ENCODE measurements around the gene CCDC78.

DNA sequence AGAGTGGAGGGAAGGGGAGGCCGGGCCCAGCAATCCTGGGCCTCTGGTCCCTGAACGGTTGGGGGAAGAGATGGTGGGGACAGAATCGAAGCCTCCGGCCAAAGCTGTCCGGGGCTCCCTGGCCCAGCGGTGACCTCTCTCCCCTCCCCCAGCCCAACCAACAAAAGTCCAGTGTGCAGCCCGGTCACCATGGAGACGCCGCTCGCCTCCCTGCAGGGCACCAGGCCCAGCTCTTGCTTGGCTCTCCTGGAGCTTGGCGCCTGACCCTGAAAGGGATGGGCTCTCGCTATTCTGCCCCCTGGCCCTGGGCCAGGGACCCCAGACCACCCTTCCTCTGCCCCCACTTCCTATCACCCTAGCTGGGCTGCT lies 10.1 kb downstream of the CCDC78 start:
- TF ChIP-seq RELA (CRISPR knock-in tag; IDR thresholded peaks at IDR 0.05; ENCODE audit: borderline replicate concordance) (no peak), ZNF121 (CRISPR knock-in tag; IDR thresholded peaks at IDR 0.05) (no peak), ATF1 (CRISPR knock-in tag; IDR thresholded peaks at IDR 0.05) (no peak), FOXP1 (CRISPR knock-in tag; IDR thresholded peaks at IDR 0.05; ENCODE audit: borderline replicate concordance) (no peak)
- TF ChIP-seq, protein P1, sequence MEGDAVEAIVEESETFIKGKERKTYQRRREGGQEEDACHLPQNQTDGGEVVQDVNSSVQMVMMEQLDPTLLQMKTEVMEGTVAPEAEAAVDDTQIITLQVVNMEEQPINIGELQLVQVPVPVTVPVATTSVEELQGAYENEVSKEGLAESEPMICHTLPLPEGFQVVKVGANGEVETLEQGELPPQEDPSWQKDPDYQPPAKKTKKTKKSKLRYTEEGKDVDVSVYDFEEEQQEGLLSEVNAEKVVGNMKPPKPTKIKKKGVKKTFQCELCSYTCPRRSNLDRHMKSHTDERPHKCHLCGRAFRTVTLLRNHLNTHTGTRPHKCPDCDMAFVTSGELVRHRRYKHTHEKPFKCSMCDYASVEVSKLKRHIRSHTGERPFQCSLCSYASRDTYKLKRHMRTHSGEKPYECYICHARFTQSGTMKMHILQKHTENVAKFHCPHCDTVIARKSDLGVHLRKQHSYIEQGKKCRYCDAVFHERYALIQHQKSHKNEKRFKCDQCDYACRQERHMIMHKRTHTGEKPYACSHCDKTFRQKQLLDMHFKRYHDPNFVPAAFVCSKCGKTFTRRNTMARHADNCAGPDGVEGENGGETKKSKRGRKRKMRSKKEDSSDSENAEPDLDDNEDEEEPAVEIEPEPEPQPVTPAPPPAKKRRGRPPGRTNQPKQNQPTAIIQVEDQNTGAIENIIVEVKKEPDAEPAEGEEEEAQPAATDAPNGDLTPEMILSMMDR (IDR thresholded peaks at IDR 0.05), result no peak
- TF ChIP-seq, protein P2, sequence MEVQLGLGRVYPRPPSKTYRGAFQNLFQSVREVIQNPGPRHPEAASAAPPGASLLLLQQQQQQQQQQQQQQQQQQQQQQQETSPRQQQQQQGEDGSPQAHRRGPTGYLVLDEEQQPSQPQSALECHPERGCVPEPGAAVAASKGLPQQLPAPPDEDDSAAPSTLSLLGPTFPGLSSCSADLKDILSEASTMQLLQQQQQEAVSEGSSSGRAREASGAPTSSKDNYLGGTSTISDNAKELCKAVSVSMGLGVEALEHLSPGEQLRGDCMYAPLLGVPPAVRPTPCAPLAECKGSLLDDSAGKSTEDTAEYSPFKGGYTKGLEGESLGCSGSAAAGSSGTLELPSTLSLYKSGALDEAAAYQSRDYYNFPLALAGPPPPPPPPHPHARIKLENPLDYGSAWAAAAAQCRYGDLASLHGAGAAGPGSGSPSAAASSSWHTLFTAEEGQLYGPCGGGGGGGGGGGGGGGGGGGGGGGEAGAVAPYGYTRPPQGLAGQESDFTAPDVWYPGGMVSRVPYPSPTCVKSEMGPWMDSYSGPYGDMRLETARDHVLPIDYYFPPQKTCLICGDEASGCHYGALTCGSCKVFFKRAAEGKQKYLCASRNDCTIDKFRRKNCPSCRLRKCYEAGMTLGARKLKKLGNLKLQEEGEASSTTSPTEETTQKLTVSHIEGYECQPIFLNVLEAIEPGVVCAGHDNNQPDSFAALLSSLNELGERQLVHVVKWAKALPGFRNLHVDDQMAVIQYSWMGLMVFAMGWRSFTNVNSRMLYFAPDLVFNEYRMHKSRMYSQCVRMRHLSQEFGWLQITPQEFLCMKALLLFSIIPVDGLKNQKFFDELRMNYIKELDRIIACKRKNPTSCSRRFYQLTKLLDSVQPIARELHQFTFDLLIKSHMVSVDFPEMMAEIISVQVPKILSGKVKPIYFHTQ (CRISPR knock-in tag; IDR thresholded peaks at IDR 0.05), result no peak

Data from WTC11 (cell line).